HL-60/S4 (cell line): ENCODE results near the gene MSMP.

Experiments used
- in situ Hi-C: fragments of 300-500 bp; cut with MboI; formaldehyde crosslinking; loops from 2 replicates; pipeline ENCODE4 v1.14.3; 2022; ENCODE audit warnings: low sequenced_read_pairs

Gene MSMP

GRCh38 chr9:35705836-35706430 lies 48.1 kb downstream of the MSMP start:
- in situ Hi-C loops, result no loop called here

- in situ Hi-C loops, result no loop called here
Observed at GRCh38 chr9:35705372-35705771, 48.7 kb downstream of the MSMP start.

GRCh38 chr9:35703906-35704672 lies 50.0 kb downstream of the MSMP start:
- in situ Hi-C loops, result no loop called here
